HepG2 (cell line): Measurements from ENCODE around the gene ARHGEF26. TPM values are rescaled to one million over a fixed set of nuclear protein-coding genes. Genes with fewer than 3 reads are reported as not detected.

Experiments used
- CHCHD3 ChIP-seq: sonication (generic); formaldehyde crosslinking; IDR thresholded peaks from 2 replicates; pipeline ENCODE4 v1.8.0; 2022; ENCODE audit warnings: mild to moderate bottlenecking, missing genetic modification reagents, moderate library complexity
- EZH2 ChIP-seq: conservative IDR thresholded peaks from 2 replicates; pipeline ENCODE4 v1.6.1; 2012; ENCODE audit warnings: mild to moderate bottlenecking, low read depth, low read length, moderate library complexity
- FOSL2 ChIP-seq: sonication (generic); formaldehyde crosslinking; IDR thresholded peaks from 2 replicates; pipeline ENCODE4 v1.4.0; 2020; ENCODE audit warnings: missing genetic modification reagents
- GTF2F1 ChIP-seq: fragments of 150-350 bp; IDR thresholded peaks from 2 replicates; pipeline ENCODE4 v1.6.1; 2014; ENCODE audit warnings: low read length
- GZF1 ChIP-seq: sonication (generic); formaldehyde crosslinking; IDR thresholded peaks from 2 replicates; pipeline ENCODE4 v1.5.1; 2020; ENCODE audit warnings: mild to moderate bottlenecking, missing genetic modification reagents
- HMG20B ChIP-seq: conservative IDR thresholded peaks from 2 replicates; pipeline ENCODE4 v1.6.1; 2016; ENCODE audit warnings: missing genetic modification reagents, missing compliant biosample characterization
- NFIC ChIP-seq: IDR thresholded peaks from 2 replicates; pipeline ENCODE4 v1.6.1; 2012; ENCODE audit warnings: mild to moderate bottlenecking, low read length, inconsistent platforms
- NFYB ChIP-seq: sonication (generic); formaldehyde crosslinking; IDR thresholded peaks from 2 replicates; pipeline ENCODE4 v1.4.0; 2020; ENCODE audit warnings: missing genetic modification reagents
- NR2F1 ChIP-seq, 2 experiments: fragments of 450-650 bp in 1 of 2; formaldehyde crosslinking in 1 of 2; IDR thresholded peaks; 2 replicates each; pipeline versions ENCODE4 v1.5.0 to v1.6.1; 2016 to 2020; ENCODE audit warnings: mild to moderate bottlenecking in 1 of 2, missing compliant biosample characterization in 1 of 2, missing genetic modification reagents in 1 of 2, moderate library complexity in 1 of 2
- RNF2 ChIP-seq: fragments of 450-650 bp; conservative IDR thresholded peaks from 2 replicates; pipeline ENCODE4 v1.6.1; 2016; ENCODE audit warnings: low read depth
- RXRA ChIP-seq: sonication (generic); formaldehyde crosslinking; IDR thresholded peaks from 2 replicates; pipeline ENCODE4 v1.5.1; 2020; ENCODE audit warnings: missing genetic modification reagents
- SMYD3 ChIP-seq: sonication (generic); formaldehyde crosslinking; IDR thresholded peaks from 2 replicates; pipeline ENCODE4 v1.8.1; 2023; ENCODE audit warnings: mild to moderate bottlenecking, missing genetic modification reagents
- SRY ChIP-seq: sonication (generic); formaldehyde crosslinking; IDR thresholded peaks from 2 replicates; pipeline ENCODE4 v1.8.0; 2022; ENCODE audit warnings: mild to moderate bottlenecking, missing genetic modification reagents
- TOE1 ChIP-seq: sonication (generic); formaldehyde crosslinking; IDR thresholded peaks from 2 replicates; pipeline ENCODE4 v1.4.0; 2020; ENCODE audit warnings: mild to moderate bottlenecking, missing genetic modification reagents
- ZKSCAN1 ChIP-seq: fragments of 150-350 bp; IDR thresholded peaks from 2 replicates; pipeline ENCODE4 v1.6.1; 2014; ENCODE audit warnings: low read length
- ZNF20 ChIP-seq: sonication (generic); formaldehyde crosslinking; IDR thresholded peaks from 2 replicates; pipeline ENCODE4 v1.4.0; 2020; ENCODE audit warnings: mild to moderate bottlenecking, moderate library complexity, missing genetic modification reagents
- ZNF263 ChIP-seq: sonication (generic); formaldehyde crosslinking; IDR thresholded peaks from 2 replicates; pipeline ENCODE4 v1.4.0; 2020; ENCODE audit warnings: missing genetic modification reagents
- ZNF296 ChIP-seq: sonication (generic); formaldehyde crosslinking; conservative IDR thresholded peaks from 2 replicates; pipeline ENCODE4 v1.5.0; 2020; ENCODE audit warnings: mild to moderate bottlenecking, missing genetic modification reagents
- ZNF335 ChIP-seq: sonication (generic); formaldehyde crosslinking; IDR thresholded peaks from 2 replicates; pipeline ENCODE4 v1.4.0; 2020; ENCODE audit warnings: missing genetic modification reagents
- ZNF564 ChIP-seq: sonication (generic); formaldehyde crosslinking; IDR thresholded peaks from 2 replicates; pipeline ENCODE4 v1.8.1; 2023; ENCODE audit warnings: mild to moderate bottlenecking, missing genetic modification reagents
- ZNF629 ChIP-seq: sonication (generic); formaldehyde crosslinking; conservative IDR thresholded peaks from 2 replicates; pipeline ENCODE4 v1.5.0; 2020; ENCODE audit warnings: missing genetic modification reagents
- ZNF780A ChIP-seq: sonication (generic); formaldehyde crosslinking; IDR thresholded peaks from 2 replicates; pipeline ENCODE4 v1.8.0; 2022; ENCODE audit warnings: mild to moderate bottlenecking, missing genetic modification reagents, moderate library complexity
- ZNF781 ChIP-seq: sonication (generic); formaldehyde crosslinking; IDR thresholded peaks from 2 replicates; pipeline ENCODE4 v1.5.1; 2020; ENCODE audit warnings: borderline replicate concordance, mild to moderate bottlenecking, missing genetic modification reagents; ENCODE audit errors: not compliant biosample characterization
- ZNF883 ChIP-seq: sonication (generic); formaldehyde crosslinking; IDR thresholded peaks from 2 replicates; pipeline ENCODE4 v1.5.1; 2020; ENCODE audit warnings: mild to moderate bottlenecking, missing genetic modification reagents; ENCODE audit errors: not compliant biosample characterization
- polyA plus RNA-seq, 8 experiments: library from polyadenylated mRNA; depleted of rRNA in 3 of 8; stranded (reverse) in 7 of 8; unstranded in 1 of 8; fragments of >200 nt; fragmentation: Illumina TruSeq in 4 of 8; extraction: Trizol in 4 of 8; gene quantifications; 2 replicates each; pipeline versions ENCODE4 v1.2.1 to v1.2.3, GENCODE V29; 2011 to 2016; ENCODE audit warnings: low read depth in 4 of 8, missing spikeins in 1 of 8, mixed read lengths in 1 of 8; ENCODE audit not compliant: insufficient read depth in 1 of 8
- total RNA-seq, 5 experiments: library from RNA; depleted of rRNA; stranded (reverse); fragments of >200 nt; fragmentation: Illumina TruSeq; extraction: Trizol; gene quantifications; 2 replicates each; pipeline ENCODE4 v1.2.3, GENCODE V29; 2016; ENCODE audit warnings: low read depth in 1 of 5
- TF ChIP-seq, protein P1 (sequence below): sonication (generic); formaldehyde crosslinking; IDR thresholded peaks from 2 replicates; pipeline ENCODE4 v1.4.0; 2020; ENCODE audit warnings: mild to moderate bottlenecking, missing genetic modification reagents
- TF ChIP-seq, protein P2 (sequence below): sonication (generic); formaldehyde crosslinking; IDR thresholded peaks from 2 replicates; pipeline ENCODE4 v1.5.0; 2020; ENCODE audit warnings: missing genetic modification reagents
- TF ChIP-seq, protein P3 (sequence below): sonication (generic); formaldehyde crosslinking; IDR thresholded peaks from 2 replicates; pipeline ENCODE4 v1.5.1; 2020; ENCODE audit warnings: missing genetic modification reagents, mild to moderate bottlenecking, borderline replicate concordance
- TF ChIP-seq, protein P4 (sequence below): sonication (generic); formaldehyde crosslinking; IDR thresholded peaks from 2 replicates; pipeline ENCODE4 v1.8.1; 2022; ENCODE audit warnings: mild to moderate bottlenecking, missing genetic modification reagents

ARHGEF26 gene
- total and polyA plus RNA-seq, 2 of the 13 experiments (the other 11 are each of a cell fraction or from before 2014, with no cell fraction given) = 0.74 to 6.1 TPM

DNA sequence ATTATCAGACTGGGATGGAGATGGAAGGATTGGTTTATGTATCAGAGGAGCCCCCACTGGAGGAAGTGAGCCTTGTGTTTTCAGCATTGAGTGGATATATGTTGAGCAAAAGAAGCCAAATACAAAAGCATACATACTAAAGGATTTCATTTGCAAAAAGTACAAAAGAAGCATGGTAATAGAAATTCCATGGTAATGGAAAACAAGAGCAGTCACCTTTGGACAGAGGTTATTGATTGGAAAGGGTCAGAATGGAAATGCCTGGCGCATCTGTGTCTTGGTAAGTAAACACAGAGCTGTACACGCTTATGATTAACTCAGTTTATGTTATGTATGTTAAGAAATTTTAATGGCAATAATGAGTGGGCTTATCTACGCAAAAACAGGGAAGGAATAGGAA, 130.4 kb downstream of the ARHGEF26 start (continued):
- no peak for TF ChIP-seq TOE1
- no peak for TF ChIP-seq NFYB (CRISPR knock-in tag)
- TF ChIP-seq, protein P1, sequence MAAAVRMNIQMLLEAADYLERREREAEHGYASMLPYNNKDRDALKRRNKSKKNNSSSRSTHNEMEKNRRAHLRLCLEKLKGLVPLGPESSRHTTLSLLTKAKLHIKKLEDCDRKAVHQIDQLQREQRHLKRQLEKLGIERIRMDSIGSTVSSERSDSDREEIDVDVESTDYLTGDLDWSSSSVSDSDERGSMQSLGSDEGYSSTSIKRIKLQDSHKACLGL = no peak
- no peak for TF ChIP-seq FOSL2 (CRISPR knock-in tag)
- no peak for TF ChIP-seq EZH2
- TF ChIP-seq ZNF335 (CRISPR knock-in tag) = no peak
- no peak; the same call in 1 of the 2 replicates for TF ChIP-seq HMG20B (CRISPR knock-in tag)
- TF ChIP-seq, protein P2, sequence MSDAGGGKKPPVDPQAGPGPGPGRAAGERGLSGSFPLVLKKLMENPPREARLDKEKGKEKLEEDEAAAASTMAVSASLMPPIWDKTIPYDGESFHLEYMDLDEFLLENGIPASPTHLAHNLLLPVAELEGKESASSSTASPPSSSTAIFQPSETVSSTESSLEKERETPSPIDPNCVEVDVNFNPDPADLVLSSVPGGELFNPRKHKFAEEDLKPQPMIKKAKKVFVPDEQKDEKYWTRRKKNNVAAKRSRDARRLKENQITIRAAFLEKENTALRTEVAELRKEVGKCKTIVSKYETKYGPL = no peak
- TF ChIP-seq ZNF263 = no peak
- no peak for TF ChIP-seq ZNF296 (CRISPR knock-in tag)
- no peak for TF ChIP-seq ZKSCAN1
- no peak for TF ChIP-seq RNF2
- no peak for TF ChIP-seq ZNF883 (CRISPR knock-in tag)
- TF ChIP-seq, protein P3, sequence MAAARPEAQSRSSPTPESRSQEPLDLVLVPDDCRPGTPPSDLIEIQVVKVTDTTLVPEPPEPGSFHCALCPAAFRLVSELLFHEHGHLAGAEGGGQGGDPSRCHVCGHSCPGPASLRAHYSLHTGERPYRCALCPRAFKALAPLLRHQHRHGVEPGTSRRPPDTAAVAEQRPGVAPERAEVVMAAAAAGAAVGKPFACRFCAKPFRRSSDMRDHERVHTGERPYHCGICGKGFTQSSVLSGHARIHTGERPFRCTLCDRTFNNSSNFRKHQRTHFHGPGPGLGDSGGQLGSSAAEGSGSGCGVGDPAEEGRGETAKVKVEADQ (CRISPR knock-in tag) = no peak
- no peak for TF ChIP-seq SRY (CRISPR knock-in tag)
- no peak for TF ChIP-seq SMYD3
- TF ChIP-seq RXRA (CRISPR knock-in tag) = no peak; the same call in 1 of the 2 replicates
- TF ChIP-seq ZNF629 (CRISPR knock-in tag) = no peak
- no peak for TF ChIP-seq ZNF781 (CRISPR knock-in tag)
- no peak for TF ChIP-seq GTF2F1
- TF ChIP-seq ZNF20 (CRISPR knock-in tag) = no peak
- no peak for TF ChIP-seq ZNF564
- TF ChIP-seq GZF1 (CRISPR knock-in tag) = no peak
- TF ChIP-seq, protein P4, sequence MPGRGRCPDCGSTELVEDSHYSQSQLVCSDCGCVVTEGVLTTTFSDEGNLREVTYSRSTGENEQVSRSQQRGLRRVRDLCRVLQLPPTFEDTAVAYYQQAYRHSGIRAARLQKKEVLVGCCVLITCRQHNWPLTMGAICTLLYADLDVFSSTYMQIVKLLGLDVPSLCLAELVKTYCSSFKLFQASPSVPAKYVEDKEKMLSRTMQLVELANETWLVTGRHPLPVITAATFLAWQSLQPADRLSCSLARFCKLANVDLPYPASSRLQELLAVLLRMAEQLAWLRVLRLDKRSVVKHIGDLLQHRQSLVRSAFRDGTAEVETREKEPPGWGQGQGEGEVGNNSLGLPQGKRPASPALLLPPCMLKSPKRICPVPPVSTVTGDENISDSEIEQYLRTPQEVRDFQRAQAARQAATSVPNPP (CRISPR knock-in tag) = no peak
- no peak for TF ChIP-seq CHCHD3 (CRISPR knock-in tag)
- TF ChIP-seq NFIC = peak; percentile 76; the same call in 1 of the 2 replicates
- peak in 1 of 2 experiments; percentile 77; a peak in 2 of 4 replicates for TF ChIP-seq NR2F1 (CRISPR knock-in tag; IDR thresholded peaks at IDR 0.05)
- no peak for TF ChIP-seq ZNF780A (CRISPR knock-in tag)
